Gastrocnemius medialis (tissue), 4 donors: ENCODE results near the gene HOXB2. TPM values are rescaled to one million over a fixed set of nuclear protein-coding genes. Genes with fewer than 3 reads are reported as not detected.

Experiments used
- ATAC-seq, 2 donors: fragments of 150-250 bp; one replicate each; pipeline ENCODE4 v1.9.1; 2016
- DNase-seq, 2 donors: peaks; one replicate each; pipeline ENCODE4 v3.0.0-alpha.2; 2019
- H3K27ac ChIP-seq, 4 donors: fragments of 200-600 bp; sonication (generic); 1 replicate in 1 of 4; 2 replicates in 3 of 4; pipeline ENCODE4 v1.5.1; 2016 to 2018; ENCODE audit warnings: mild to moderate bottlenecking in 2 of 4, moderate library complexity in 1 of 4
- H3K27me3 ChIP-seq, 3 donors: fragments of 200-600 bp; sonication (generic) in 2 of 3; 1 replicate in 1 of 3; 2 replicates in 2 of 3; pipeline versions ENCODE4 v1.5.1 to v1.6.0; 2016 to 2019; ENCODE audit warnings: mild to moderate bottlenecking in 1 of 3, moderate library complexity in 1 of 3
- H3K36me3 ChIP-seq, 2 donors: fragments of 200-600 bp; sonication (generic) in 1 of 2; one replicate each; pipeline ENCODE4 v1.5.1; 2017 to 2018
- H3K4me1 ChIP-seq, 2 donors: fragments of 200-600 bp; sonication (generic) in 1 of 2; one replicate each; pipeline ENCODE4 v1.5.1; 2016 to 2017; ENCODE audit warnings: mild to moderate bottlenecking in 2 of 2
- H3K4me3 ChIP-seq, 4 donors: fragments of 200-600 bp; sonication (generic) in 3 of 4; 1 replicate in 1 of 4; 2 replicates in 3 of 4; pipeline ENCODE4 v1.5.1; 2016 to 2019; ENCODE audit warnings: mild to moderate bottlenecking in 2 of 4
- H3K9me3 ChIP-seq, 3 donors: fragments of 200-600 bp; sonication (generic) in 2 of 3; 1 replicate in 1 of 3; 2 replicates in 2 of 3; pipeline ENCODE4 v1.5.1; 2016 to 2019
- CTCF ChIP-seq, 5 experiments: fragments of 450-650 bp in 3 of 5; fragments of 200-600 bp in 2 of 5; sonication (generic) in 2 of 5; IDR thresholded peaks in 4 of 5; conservative IDR thresholded peaks in 1 of 5; 1 replicate in 4 of 5; 2 replicates in 1 of 5; pipeline ENCODE4 v1.5.1; 2016 to 2019; ENCODE audit warnings: antibody characterized with exemption in 5 of 5, mild to moderate bottlenecking in 3 of 5, moderate library complexity in 3 of 5
- POLR2A ChIP-seq, 2 donors: fragments of 450-650 bp; IDR thresholded peaks; one replicate each; pipeline ENCODE4 v1.6.1; 2017; ENCODE audit warnings: antibody characterized with exemption in 2 of 2, mild to moderate bottlenecking in 2 of 2, moderate library complexity in 2 of 2
- in situ Hi-C, 4 donors: fragments of 200-750 bp; cut with MboI; loops; one replicate each; pipeline versions ENCODE4 v1.15.0 to v1.8.0; 2017; ENCODE audit warnings: low sequenced_read_pairs in 4 of 4
- intact Hi-C: fragments of 100-400 bp; cut with DNase I; formaldehyde crosslinking; loops from one replicate; pipeline ENCODE4 v1.15.1; 2023; ENCODE audit warnings: low total_unique reads
- total RNA-seq, 4 donors: library from RNA; depleted of rRNA; stranded (reverse); fragments of >200 nt; gene quantifications; one replicate each; pipeline versions ENCODE4 v1.1.0 to v1.2.3, GENCODE V29; 2016

The HOXB2 gene
- total RNA-seq, 4 donors from 2014 or later, result 4.1 to 22.1 (median 10.4) TPM

GRCh38 chr17:48515925-48516900 lies 28.7 kb downstream of the HOXB2 start:
- in situ Hi-C loops, result no loop called here
- Histone ChIP-seq H3K9me3 (no peaks in the 10 kb centered on the region), H3K4me1 (no peaks in the 10 kb centered on the region), H3K4me3 (no peak overlapping the region), H3K27ac (no peak overlapping the region), H3K27me3 (peaks cover 13 to 42% (median 26%) of the 10 kb centered on the region in 3 donors), H3K36me3 (no peaks in the 10 kb centered on the region)
- DNase-seq (no peak), ATAC-seq (no peak)
- intact Hi-C loops, result no loop called here
- TF ChIP-seq POLR2A (IDR thresholded peaks at IDR 0.05), result no peak
- no peak for TF ChIP-seq CTCF (IDR thresholded peaks at IDR 0.05 in 4 of 5, conservative IDR thresholded peaks at IDR 0.05 in 1 of 5)

DNA sequence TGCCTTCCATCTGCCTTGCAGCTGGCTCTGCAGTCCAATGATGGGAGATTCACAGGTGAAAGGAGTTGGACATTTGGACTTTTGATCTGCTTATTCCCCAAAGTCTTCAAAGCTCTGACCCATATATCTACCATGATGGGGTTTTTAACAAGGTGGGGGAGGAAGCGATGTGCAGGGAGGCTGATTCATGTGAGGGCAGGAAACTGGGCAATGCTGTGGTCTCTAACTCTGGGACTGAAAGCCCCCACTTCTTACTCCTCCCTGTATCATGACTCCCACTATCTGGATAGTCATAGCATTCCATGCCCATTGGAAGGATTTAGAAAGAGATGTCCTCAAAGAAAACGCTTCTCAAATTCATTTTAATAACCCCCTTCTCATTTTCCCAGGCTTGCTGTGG lies 30.4 kb downstream of the HOXB2 start:
- H3K4me3 ChIP-seq, result no peak overlapping the region
- H3K27me3 ChIP-seq, result peaks cover 13 to 40% (median 33%) of the 10 kb centered on the region in 3 donors
- intact Hi-C loops (no loop called here), in situ Hi-C loops (no loop called here)
- no peaks in the 10 kb centered on the region for H3K36me3 ChIP-seq
- no peak for ATAC-seq
- H3K9me3 ChIP-seq, result no peaks in the 10 kb centered on the region
- TF ChIP-seq CTCF (IDR thresholded peaks at IDR 0.05 in 4 of 5, conservative IDR thresholded peaks at IDR 0.05 in 1 of 5), result no peak
- TF ChIP-seq POLR2A (IDR thresholded peaks at IDR 0.05), result no peak
- H3K27ac ChIP-seq, result no peak overlapping the region
- H3K4me1 ChIP-seq, result no peaks in the 10 kb centered on the region
- no peak for DNase-seq

DNA sequence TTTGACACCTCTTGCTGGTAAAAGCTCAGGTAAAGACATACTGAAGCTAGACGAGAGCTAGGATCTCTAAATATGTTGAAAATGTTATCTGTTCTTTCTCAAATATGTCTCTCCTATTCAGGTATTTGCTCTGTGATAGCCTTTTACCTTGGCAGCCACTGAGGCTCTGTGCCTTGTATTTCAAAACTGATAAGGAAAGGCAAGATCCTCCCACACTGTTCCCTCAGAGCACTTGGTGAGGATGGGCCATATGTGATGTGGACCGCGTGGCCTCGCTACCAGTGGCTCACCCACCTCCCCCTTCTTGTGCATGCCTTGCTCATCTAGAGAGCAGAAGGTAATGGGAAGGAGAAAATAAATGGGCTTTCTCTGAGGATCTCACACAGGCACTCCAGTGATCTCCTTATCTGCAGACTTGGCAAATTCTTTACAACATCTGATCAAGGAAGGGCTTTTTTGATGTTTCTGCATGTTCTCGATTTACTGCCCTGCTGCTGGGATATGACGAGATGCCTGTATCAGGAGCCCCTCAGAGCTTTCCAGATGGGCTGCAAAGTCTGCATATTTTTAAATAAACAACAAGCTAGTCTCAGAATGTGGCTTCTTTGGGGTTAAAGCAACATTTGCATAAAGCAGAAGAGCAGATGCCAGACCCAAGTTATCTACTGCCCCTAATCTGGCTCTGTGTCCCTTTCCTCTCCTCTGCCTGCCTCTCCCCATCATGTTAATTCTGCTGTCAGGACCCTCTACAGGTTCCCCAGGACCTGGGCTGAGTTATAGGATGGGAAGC lies 31.0 kb downstream of the HOXB2 start:
- TF ChIP-seq POLR2A (IDR thresholded peaks at IDR 0.05), result no peak
- no peak for TF ChIP-seq CTCF (IDR thresholded peaks at IDR 0.05 in 4 of 5, conservative IDR thresholded peaks at IDR 0.05 in 1 of 5)
- Histone ChIP-seq H3K27ac (no peak overlapping the region), H3K4me3 (no peak overlapping the region), H3K27me3 (peaks cover 13 to 40% (median 35%) of the 10 kb centered on the region in 3 donors), H3K9me3 (no peaks in the 10 kb centered on the region), H3K36me3 (no peaks in the 10 kb centered on the region), H3K4me1 (no peaks in the 10 kb centered on the region)
- in situ Hi-C loops (no loop called here), intact Hi-C loops (no loop called here)
- ATAC-seq (no peak), DNase-seq (no peak)

GRCh38 chr17:48513097-48513496 lies 31.8 kb downstream of the HOXB2 start:
- Histone ChIP-seq H3K27me3 (peaks cover 13 to 43% (median 36%) of the 10 kb centered on the region in 3 donors), H3K4me3 (no peak overlapping the region), H3K27ac (no peak overlapping the region), H3K36me3 (no peaks in the 10 kb centered on the region), H3K9me3 (no peaks in the 10 kb centered on the region), H3K4me1 (no peaks in the 10 kb centered on the region)
- intact Hi-C loops, result no loop called here
- ATAC-seq (no peak), DNase-seq (no peak)
- in situ Hi-C loops, result no loop called here
- no peak for TF ChIP-seq CTCF (IDR thresholded peaks at IDR 0.05 in 4 of 5, conservative IDR thresholded peaks at IDR 0.05 in 1 of 5)
- no peak for TF ChIP-seq POLR2A (IDR thresholded peaks at IDR 0.05)
